Fibroblast of mammary gland (primary cell): Measurements from ENCODE around the gene EPB41.

Source experiments
- DNase-seq: peaks from one replicate; pipeline ENCODE4 v3.0.0-alpha.2; 2010; ENCODE audit warnings: low read depth
- H3K4me3 ChIP-seq: 2 replicates; pipeline ENCODE4 v1.5.1; 2011; ENCODE audit warnings: low read depth, mild to moderate bottlenecking, low read length, moderate library complexity; ENCODE audit not compliant: control insufficient read depth
- TF ChIP-seq, protein P1 (sequence below): conservative IDR thresholded peaks from 2 replicates; pipeline ENCODE4 v1.5.1; 2011; ENCODE audit warnings: low read depth, low read length, inconsistent platforms; ENCODE audit not compliant: control insufficient read depth, insufficient read depth

The EPB41 gene

DNA sequence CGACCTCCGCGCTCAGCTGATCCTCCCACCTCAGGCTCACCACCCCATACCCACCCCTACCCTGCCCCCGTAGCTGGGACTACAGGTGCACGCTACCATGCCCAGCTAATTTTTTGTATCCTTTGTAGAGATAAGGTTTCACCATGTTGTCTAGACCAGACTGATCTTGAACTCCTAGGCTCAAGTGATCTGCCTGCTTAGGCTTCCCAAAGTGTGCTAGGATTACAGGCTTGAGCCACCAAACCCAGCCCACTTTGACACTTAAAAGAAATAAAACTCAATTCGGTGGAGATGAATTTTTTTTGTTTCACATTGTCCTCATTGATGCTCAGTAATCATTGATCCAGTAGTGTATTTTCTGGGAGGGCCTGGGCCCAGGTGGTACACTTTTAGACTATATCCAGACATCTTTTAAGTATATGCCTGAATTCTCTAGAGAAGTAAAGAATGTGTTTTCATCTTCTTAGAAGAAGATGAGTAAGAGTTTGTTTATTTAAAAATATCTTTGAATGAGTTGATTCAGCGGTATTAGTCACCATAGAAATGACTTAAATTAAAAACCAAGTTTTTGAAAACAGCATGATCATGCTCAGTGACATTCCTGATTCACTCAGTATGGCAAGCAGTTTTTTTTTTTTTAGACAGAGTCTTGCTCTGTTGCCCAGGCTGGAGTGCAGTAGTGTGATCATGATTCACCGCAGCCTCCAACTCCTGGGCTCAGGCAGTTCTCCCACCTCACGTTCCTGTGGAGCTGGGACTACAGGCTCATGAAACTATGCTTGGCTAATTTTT, 57.8 kb downstream of the EPB41 start:
- TF ChIP-seq, protein P1, sequence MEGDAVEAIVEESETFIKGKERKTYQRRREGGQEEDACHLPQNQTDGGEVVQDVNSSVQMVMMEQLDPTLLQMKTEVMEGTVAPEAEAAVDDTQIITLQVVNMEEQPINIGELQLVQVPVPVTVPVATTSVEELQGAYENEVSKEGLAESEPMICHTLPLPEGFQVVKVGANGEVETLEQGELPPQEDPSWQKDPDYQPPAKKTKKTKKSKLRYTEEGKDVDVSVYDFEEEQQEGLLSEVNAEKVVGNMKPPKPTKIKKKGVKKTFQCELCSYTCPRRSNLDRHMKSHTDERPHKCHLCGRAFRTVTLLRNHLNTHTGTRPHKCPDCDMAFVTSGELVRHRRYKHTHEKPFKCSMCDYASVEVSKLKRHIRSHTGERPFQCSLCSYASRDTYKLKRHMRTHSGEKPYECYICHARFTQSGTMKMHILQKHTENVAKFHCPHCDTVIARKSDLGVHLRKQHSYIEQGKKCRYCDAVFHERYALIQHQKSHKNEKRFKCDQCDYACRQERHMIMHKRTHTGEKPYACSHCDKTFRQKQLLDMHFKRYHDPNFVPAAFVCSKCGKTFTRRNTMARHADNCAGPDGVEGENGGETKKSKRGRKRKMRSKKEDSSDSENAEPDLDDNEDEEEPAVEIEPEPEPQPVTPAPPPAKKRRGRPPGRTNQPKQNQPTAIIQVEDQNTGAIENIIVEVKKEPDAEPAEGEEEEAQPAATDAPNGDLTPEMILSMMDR = no peak
- no peak overlapping the region for H3K4me3 ChIP-seq
- DNase-seq = peak; percentile 95

DNA sequence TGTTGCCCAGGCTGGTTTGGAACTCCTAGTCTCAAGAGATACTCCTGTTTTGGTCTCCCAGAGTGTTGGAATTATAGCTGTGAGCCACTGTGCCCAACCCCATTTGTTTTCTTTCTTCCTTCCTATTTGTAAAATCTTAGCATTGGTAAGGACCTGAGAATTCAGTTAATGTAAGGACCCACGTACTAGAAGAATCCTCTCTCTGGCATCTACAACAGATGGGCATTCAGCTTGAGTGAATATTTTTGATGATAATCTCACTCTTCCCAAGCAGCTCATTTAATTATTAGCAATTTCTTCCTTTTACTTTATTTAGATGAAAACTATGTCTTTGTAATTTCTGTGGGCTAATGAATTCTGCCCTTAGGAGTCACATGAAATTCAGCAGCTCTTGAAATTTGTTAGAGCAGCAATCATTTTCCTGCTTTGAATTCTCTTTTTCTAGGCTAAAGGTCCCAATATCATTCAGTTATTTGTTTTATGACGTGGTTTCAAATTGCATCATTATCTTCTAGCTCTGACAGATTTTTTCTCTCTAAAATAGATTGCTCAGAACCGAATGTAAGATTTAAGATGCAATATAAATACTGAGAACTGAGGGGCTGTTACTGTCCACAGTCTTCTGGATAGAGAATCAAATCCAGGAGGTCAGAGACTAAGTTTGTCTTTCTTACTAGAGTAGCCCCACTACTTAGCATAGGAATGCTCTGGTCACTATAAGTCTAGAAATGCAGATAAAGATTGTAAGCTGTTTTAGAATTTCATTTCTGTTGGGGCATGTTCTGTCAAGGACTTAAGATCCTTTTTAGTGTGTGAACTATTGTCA, 59.4 kb downstream of the EPB41 start:
- DNase-seq = peak; percentile 72
- TF ChIP-seq, protein P1 = no peak
- H3K4me3 ChIP-seq = no peak overlapping the region

DNA sequence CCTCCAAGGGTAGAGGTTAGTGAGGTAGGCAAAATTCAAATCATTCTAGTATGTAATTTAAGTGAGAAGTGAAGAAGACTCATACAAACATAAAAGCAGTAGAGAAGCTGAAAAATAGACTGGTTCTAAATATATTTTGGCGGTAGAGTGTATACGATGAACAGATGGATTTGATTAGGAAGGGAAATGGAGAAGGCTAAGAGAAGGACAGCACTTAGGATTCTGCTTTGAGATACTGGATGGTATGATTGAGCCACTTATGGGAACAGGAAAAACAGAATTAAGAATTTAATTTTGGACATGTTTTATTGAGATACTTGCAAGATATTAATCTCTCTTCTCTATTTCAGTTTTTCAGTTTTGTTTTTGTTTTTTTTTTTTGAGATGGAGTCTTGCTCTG, 60.1 kb downstream of the EPB41 start:
- TF ChIP-seq, protein P1 = no peak
- no peak overlapping the region for H3K4me3 ChIP-seq
- DNase-seq = peak; percentile 63

DNA sequence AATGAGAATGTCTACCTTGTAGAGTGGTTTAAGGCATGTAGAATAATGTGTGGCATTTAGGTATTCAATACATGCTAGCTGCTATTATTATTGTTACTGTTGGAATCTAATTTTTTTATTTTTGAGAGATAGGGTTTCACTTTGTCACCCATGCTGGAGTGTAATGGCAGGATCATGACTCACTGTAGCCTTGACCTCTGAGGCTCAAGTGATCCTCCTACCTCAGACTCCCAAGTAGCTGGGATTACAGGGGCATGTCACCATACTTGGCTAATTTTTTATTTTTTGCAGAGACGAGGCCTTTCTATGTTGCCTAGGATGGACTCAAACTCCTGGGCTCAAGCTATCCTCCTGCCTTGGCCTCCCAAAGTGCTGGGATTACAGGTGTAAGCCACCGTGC, 61.9 kb downstream of the EPB41 start:
- no peak overlapping the region for H3K4me3 ChIP-seq
- DNase-seq = no peak
- TF ChIP-seq, protein P1 = no peak

DNA sequence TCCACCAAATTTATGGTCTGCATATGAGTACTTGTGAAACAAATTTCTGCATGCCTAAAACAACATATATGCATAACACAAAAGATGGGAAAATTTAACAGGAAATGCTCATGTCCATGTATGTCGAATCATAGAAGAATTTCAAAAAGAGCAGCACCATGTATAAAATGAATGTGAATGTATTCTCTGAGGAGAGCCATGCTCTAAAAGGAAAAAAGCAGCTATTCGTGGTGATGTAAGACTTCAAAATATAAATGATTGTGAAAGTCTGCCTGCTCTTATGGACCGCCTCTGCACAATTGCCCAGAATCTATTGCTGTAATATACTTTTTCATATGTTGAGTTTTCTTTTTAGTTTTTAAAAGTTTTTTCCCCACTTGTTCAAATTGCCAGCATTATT, 66.8 kb downstream of the EPB41 start:
- DNase-seq = no peak
- TF ChIP-seq, protein P1 = no peak
- H3K4me3 ChIP-seq = no peak overlapping the region

DNA sequence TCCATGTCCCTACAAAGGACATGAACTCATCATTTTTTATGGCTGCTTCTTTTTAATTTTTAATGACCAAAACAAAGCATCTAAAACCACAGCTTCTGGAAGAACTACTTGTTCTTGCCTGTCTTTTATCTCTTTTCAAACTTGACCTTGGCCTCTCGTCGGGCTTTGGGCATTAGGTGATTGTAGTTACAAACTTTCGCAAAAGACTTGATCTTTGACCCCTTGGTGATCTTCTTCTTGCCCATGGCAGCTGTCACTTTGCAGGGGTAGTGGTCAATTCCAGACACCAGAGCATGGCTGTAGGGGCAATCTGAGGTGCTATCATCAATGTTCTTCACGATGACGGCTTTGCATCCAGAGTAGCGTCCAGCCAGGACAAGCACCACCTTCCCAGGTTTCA, 67.8 kb downstream of the EPB41 start:
- TF ChIP-seq, protein P1 = no peak
- DNase-seq = no peak
- no peak overlapping the region for H3K4me3 ChIP-seq
